Lung (tissue), 12 donors: ENCODE results near the gene UBE2N. TPM values are rescaled to one million over a fixed set of nuclear protein-coding genes. Genes with fewer than 3 reads are reported as not detected.
"Not testable (repeated sequence)": the region's sequence is repeated elsewhere in the genome, so short reads cannot be mapped to it uniquely, and the experiment has no call there.

ENCODE experiments used
- ATAC-seq: fragments of 200-7000 bp; cut with Tn5 transposase; one replicate; pipeline ENCODE4 v1.9.1; 2020; ENCODE audit warnings: moderate number of reproducible peaks; ENCODE audit not compliant: insufficient read depth, low FRiP score
- DNase-seq, 3 donors: peaks; one replicate each; pipeline ENCODE4 v3.0.0-alpha.2; 2013 to 2017
- H3K27ac ChIP-seq, 2 donors: one replicate each; pipeline ENCODE4 v1.5.1; 2013; ENCODE audit warnings: mild to moderate bottlenecking in 2 of 2, moderate library complexity in 2 of 2, control low read depth in 1 of 2, inconsistent platforms in 1 of 2, low read depth in 1 of 2, low read length in 1 of 2
- H3K27me3 ChIP-seq, 3 donors: one replicate each; pipeline ENCODE4 v1.5.1; 2013; ENCODE audit warnings: low read length in 2 of 3; ENCODE audit not compliant: control insufficient read depth in 3 of 3, insufficient read depth in 3 of 3
- H3K36me3 ChIP-seq, 4 donors: one replicate each; pipeline ENCODE4 v1.5.1; 2013; ENCODE audit warnings: low read length in 4 of 4, mild to moderate bottlenecking in 1 of 4, moderate library complexity in 1 of 4; ENCODE audit not compliant: control insufficient read depth in 4 of 4, insufficient read depth in 4 of 4
- H3K4me1 ChIP-seq, 5 donors: one replicate each; pipeline ENCODE4 v1.5.1; 2013; ENCODE audit warnings: low read length in 5 of 5, mild to moderate bottlenecking in 2 of 5, moderate library complexity in 1 of 5; ENCODE audit not compliant: control insufficient read depth in 5 of 5, insufficient read depth in 5 of 5
- H3K4me3 ChIP-seq: one replicate; pipeline ENCODE4 v1.5.1; 2013; ENCODE audit warnings: mild to moderate bottlenecking, control low read depth, moderate library complexity
- H3K9ac ChIP-seq, 2 donors: one replicate each; pipeline ENCODE4 v1.5.1; 2013; ENCODE audit warnings: low read length in 2 of 2, control low read depth in 1 of 2; ENCODE audit not compliant: insufficient read depth in 1 of 2
- H3K9me3 ChIP-seq, 4 donors: one replicate each; pipeline ENCODE4 v1.5.1; 2013; ENCODE audit warnings: low read length in 3 of 4, mild to moderate bottlenecking in 1 of 4, moderate library complexity in 1 of 4; ENCODE audit not compliant: control insufficient read depth in 4 of 4, insufficient read depth in 3 of 4
- WGBS, 2 donors: extraction: QIAGEN DNeasy Blood & Tissue Kit; methylation state at CpG; one replicate each; pipeline ENCODE4 v1.1.7; 2013; 5-methylcytosine and 5-hydroxymethylcytosine counted together
- polyA plus RNA-seq, 2 donors: library from polyadenylated mRNA; stranded (reverse); fragments of 200-250 nt; gene quantifications; one replicate each; pipeline ENCODE4 v1.2.1, GENCODE V29; 2013
- total RNA-seq, 2 donors: library from RNA; depleted of rRNA in 1 of 2; stranded (reverse); fragments of >200 nt in 1 of 2; gene quantifications; one replicate each; pipeline ENCODE4 v1.2.1, GENCODE V29; 2014 to 2021
- TF ChIP-seq, protein P1 (sequence below): IDR thresholded peaks from 2 replicates; pipeline ENCODE4 v1.5.1; 2012; ENCODE audit warnings: mild to moderate bottlenecking; ENCODE audit errors: control extremely low read depth, extremely low read depth
- donor health status: control.
- donor health status: control.
- donor health status: Bipolar disorder and iron deficiency.
- donor health status: healthy.
- donor health status: DM: yes; HTN: yes; CAD: no.

The UBE2N gene
- total and polyA plus RNA-seq, 4 donors, result 65.1 to 89.4 (median 79.8) TPM

DNA sequence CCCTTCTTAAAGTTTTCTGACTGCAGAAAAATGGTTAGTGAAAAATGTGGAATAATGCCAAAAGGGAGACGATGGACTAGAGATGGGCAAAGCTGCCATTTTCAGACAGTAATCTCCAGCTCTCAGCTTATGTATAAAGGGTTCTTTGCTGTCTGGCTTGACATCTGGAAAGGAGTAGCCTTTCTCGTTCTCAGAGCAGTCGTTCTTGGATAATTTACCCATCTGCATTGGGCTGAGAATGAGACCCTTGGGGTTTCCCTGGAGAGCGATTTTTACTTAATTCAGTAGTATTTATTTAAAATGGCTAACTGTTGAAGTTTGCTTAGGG, 62.8 kb downstream of the UBE2N start:
- Histone ChIP-seq H3K9ac (peak overlapping the region; percentile 93 to 99), H3K4me1 (peaks cover 4 to 39% (median 8%) of the 10 kb centered on the region in 5 donors), H3K27me3 (no peaks in the 10 kb centered on the region), H3K27ac (peak overlapping the region; percentile 90 to 94), H3K4me3 (peak overlapping the region; percentile 54), H3K36me3 (peaks cover 0 to 10% (median under 1%) of the 10 kb centered on the region in 4 donors), H3K9me3 (no peaks in the 10 kb centered on the region)
- DNase-seq (peak in 1 of 3 donors; percentile 77), ATAC-seq (no peak)
- WGBS, 2 donors, result 0% methylated on average over 4 of the region's 4 CpGs
- TF ChIP-seq, protein P1, sequence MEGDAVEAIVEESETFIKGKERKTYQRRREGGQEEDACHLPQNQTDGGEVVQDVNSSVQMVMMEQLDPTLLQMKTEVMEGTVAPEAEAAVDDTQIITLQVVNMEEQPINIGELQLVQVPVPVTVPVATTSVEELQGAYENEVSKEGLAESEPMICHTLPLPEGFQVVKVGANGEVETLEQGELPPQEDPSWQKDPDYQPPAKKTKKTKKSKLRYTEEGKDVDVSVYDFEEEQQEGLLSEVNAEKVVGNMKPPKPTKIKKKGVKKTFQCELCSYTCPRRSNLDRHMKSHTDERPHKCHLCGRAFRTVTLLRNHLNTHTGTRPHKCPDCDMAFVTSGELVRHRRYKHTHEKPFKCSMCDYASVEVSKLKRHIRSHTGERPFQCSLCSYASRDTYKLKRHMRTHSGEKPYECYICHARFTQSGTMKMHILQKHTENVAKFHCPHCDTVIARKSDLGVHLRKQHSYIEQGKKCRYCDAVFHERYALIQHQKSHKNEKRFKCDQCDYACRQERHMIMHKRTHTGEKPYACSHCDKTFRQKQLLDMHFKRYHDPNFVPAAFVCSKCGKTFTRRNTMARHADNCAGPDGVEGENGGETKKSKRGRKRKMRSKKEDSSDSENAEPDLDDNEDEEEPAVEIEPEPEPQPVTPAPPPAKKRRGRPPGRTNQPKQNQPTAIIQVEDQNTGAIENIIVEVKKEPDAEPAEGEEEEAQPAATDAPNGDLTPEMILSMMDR, result no peak

DNA sequence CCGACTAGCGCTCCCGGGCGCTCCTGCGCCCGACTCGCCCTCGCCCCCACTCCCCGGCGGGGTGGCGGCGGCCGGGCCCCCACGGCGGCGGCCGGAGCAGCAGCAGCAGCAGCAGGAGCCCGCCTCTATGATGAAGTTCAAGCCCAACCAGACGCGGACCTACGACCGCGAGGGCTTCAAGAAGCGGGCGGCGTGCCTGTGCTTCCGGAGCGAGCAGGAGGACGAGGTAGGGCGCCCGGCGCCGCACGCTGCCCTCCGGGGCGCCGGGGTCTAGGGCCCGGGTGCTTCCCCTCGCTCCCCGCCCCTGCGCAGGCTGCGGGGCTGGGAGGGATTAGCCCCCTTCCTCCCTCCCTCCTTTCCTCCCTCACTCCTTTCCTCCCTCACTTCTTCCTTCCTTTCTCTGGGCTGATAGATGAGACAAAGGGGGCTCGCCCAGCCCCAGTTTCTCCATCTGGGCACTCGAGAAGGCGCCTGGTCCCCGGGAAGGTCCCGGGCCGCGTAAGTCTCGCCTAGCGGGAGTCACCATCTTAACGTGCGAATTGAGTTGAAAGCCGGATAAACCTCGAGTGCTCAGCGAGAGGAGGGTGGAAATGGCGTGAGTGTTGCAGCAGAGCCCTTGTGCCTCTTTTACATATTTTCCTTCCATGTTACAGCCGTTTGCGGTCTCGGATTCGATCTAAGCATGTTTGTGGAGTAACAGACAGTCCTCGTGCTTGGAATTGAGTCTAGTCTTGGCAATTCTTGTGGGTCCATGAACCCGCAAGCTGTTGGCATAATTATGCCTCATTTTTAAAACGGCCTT, 63.4 kb downstream of the UBE2N start:
- Histone ChIP-seq H3K4me3 (peak overlapping the region; percentile 54), H3K36me3 (peaks cover 0 to 10% (median 0%) of the 10 kb centered on the region in 4 donors), H3K4me1 (peaks cover 4 to 39% (median 8%) of the 10 kb centered on the region in 5 donors), H3K9ac (peak overlapping the region; percentile 93 to 99), H3K27ac (peak overlapping the region; percentile 90 to 94)
- DNase-seq, result peak; percentile 67 to 83 (median 76)
- not testable (repeated sequence) for H3K27me3 ChIP-seq, ATAC-seq, H3K9me3 ChIP-seq
- WGBS, 2 donors, result 0% methylated on average over 39 to 44 of the region's 64 CpGs

DNA sequence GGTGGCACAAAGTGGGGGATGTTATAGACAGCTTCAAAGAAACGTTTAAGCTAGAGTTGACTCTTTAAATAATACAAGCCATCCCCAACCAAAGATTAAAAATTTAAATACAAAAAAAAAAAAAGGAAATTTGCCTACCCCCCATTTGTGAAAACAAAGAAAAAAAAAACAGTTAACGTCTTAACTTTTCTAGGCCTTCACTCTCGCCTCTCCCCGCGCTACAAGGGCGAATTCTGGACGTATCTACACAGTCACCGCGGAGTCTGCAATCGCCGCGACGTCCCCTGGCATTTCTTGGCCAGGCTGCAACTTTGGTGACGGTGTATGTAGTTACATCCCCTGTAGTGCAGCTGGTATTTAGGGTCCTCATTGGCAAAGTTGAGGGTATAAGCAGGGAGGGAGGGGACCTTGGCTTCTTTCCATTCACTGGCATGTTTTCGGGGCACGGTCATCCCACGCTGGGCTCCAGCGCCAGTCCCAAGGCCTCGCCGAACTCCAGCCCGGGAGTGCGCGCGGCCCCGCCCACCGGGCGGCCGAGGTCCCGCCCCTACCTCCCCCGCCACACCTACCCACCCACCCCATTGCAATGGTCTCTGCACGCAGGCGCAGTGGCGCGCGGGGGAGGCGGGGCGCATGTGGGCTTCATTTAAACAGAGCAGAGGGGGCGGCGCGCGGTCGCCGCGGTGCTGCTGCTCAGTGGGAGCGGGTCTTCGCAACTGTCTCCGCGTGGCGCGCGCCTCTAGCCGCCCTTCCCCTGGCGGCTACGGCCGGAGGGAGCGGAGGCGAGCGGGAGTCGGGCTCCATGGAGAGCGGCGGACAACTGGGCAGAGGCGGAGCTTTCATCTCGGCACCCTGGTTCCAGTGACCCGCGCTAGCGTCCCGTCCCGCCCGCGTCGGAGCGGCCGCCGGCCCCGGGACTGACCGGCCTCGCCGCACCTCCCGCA, 64.2 kb downstream of the UBE2N start, which contains the start of gene NUDT4:
Gene NUDT4, plus strand, starts transcription at position 674 of the 944 bp plus-strand sequence. CDS start 398 bp downstream, outside the sequence.
- Histone ChIP-seq H3K27ac (peak within 1 kb of the TSS; percentile 90 to 98), H3K27me3 (no peaks in the 10 kb centered on the region), H3K4me3 (peak within 1 kb of the TSS; percentile 68), H3K4me1 (peaks cover 4 to 33% (median 8%) of the 10 kb centered on the region in 5 donors), H3K36me3 (peaks cover 0 to 10% (median 0%) of the 10 kb centered on the region in 4 donors), H3K9ac (peak within 1 kb of the TSS; percentile 93 to 99), H3K9me3 (no peaks in the 10 kb centered on the region)
- 1 to 2% methylated on average over 61 to 63 of the region's 79 CpGs for WGBS, 2 donors
- peak; percentile 98 to 99 (median 98) for DNase-seq
- TF ChIP-seq, protein P1, result no peak
- ATAC-seq, result peak; percentile 92
